CD4-positive, alpha-beta memory T cell (primary cell): ENCODE data around the gene OPTN. TPM values are rescaled to one million over a fixed set of nuclear protein-coding genes. Genes with fewer than 3 reads are reported as not detected.
"Not testable (repeated sequence)": the region's sequence is repeated elsewhere in the genome, so short reads cannot be mapped to it uniquely, and the experiment has no call there.

Experiments
- CTCF ChIA-PET: fragments of 350-600 bp; sonication (Branson Sonifier 250); formaldehyde crosslinking; loops from one replicate; lab custom pipeline; 2021; ENCODE audit warnings: inconsistent platforms; ENCODE audit not compliant: partially characterized antibody; lab: Charles Lee
- POLR2A ChIA-PET: fragments of 350-600 bp; sonication (Branson Sonifier 250); formaldehyde crosslinking; loops from one replicate; lab custom pipeline; 2021; ENCODE audit not compliant: partially characterized antibody; lab: Charles Lee
- DNase-seq, 5 donors: peaks; one replicate each; pipeline versions ENCODE4 v3.0.0 to v3.0.0-alpha.2; 2020 to 2022; ENCODE audit warnings: mixed read lengths in 1 of 5
- H3K27ac ChIP-seq: one replicate; pipeline ENCODE4 v1.7.0; 2013; ENCODE audit warnings: low read depth, low read length
- H3K27me3 ChIP-seq: 2 replicates; pipeline ENCODE4 v1.7.0; 2013; ENCODE audit warnings: mild to moderate bottlenecking, low read length, moderate library complexity; ENCODE audit not compliant: insufficient read depth
- H3K36me3 ChIP-seq: 2 replicates; pipeline ENCODE4 v1.7.0; 2013; ENCODE audit warnings: mild to moderate bottlenecking, low read length, moderate library complexity; ENCODE audit not compliant: insufficient read depth
- H3K4me1 ChIP-seq: 2 replicates; pipeline ENCODE4 v1.7.0; 2013; ENCODE audit warnings: mild to moderate bottlenecking, low read length, moderate library complexity; ENCODE audit not compliant: insufficient read depth
- H3K4me3 ChIP-seq, 2 donors: one replicate each; pipeline ENCODE4 v1.7.0; 2013; ENCODE audit warnings: low read length in 2 of 2, mild to moderate bottlenecking in 1 of 2
- H3K9me3 ChIP-seq, 2 donors: one replicate each; pipeline ENCODE4 v1.7.0; 2013; ENCODE audit warnings: low read length in 2 of 2, control low read depth in 1 of 2; ENCODE audit not compliant: control insufficient read depth in 1 of 2
- H3K27ac Mint-ChIP-seq, 7 donors: one replicate each; pipeline ENCODE4 v1.8.0; 2020 to 2021; ENCODE audit warnings: mixed read lengths in 7 of 7, mild to moderate bottlenecking in 6 of 7, inconsistent platforms in 3 of 7, moderate library complexity in 3 of 7
- H3K27me3 Mint-ChIP-seq, 2 donors: one replicate each; pipeline ENCODE4 v1.8.0; 2020 to 2021; ENCODE audit warnings: mixed read lengths in 2 of 2
- H3K36me3 Mint-ChIP-seq, 2 donors: one replicate each; pipeline ENCODE4 v1.8.0; 2020 to 2021; ENCODE audit warnings: mixed read lengths in 2 of 2, inconsistent platforms in 1 of 2, mild to moderate bottlenecking in 1 of 2
- H3K4me1 Mint-ChIP-seq, 4 donors: one replicate each; pipeline ENCODE4 v1.8.0; 2020 to 2021; ENCODE audit warnings: mixed read lengths in 4 of 4, mild to moderate bottlenecking in 1 of 4
- H3K4me3 Mint-ChIP-seq, 8 donors: one replicate each; pipeline ENCODE4 v1.8.0; 2020 to 2021; ENCODE audit warnings: mixed read lengths in 8 of 8, mild to moderate bottlenecking in 7 of 8, moderate library complexity in 6 of 8, inconsistent platforms in 3 of 8
- H3K9me3 Mint-ChIP-seq, 8 donors: one replicate each; pipeline ENCODE4 v1.8.0; 2020 to 2021; ENCODE audit warnings: mixed read lengths in 8 of 8, mild to moderate bottlenecking in 5 of 8, inconsistent platforms in 3 of 8, moderate library complexity in 1 of 8
- intact Hi-C: fragments of 100-400 bp; cut with micrococcal nuclease; formaldehyde crosslinking; loops from one replicate; pipeline ENCODE4 v1.15.1; 2023
- polyA plus RNA-seq, 2 donors: library from polyadenylated mRNA; unstranded; fragments of 300-500 nt; fragmentation: Illumina TruSeq; gene quantifications; one replicate each; pipeline ENCODE4 v1.2.3, GENCODE V29; 2021
- total RNA-seq, 2 experiments: library from RNA; stranded (reverse); gene quantifications; one replicate each; pipeline ENCODE4 v1.2.3, GENCODE V29; 2021

Gene OPTN
- total and polyA plus RNA-seq, 4 experiments from 2014 or later: 40.3 to 148 (median 124) TPM

DNA sequence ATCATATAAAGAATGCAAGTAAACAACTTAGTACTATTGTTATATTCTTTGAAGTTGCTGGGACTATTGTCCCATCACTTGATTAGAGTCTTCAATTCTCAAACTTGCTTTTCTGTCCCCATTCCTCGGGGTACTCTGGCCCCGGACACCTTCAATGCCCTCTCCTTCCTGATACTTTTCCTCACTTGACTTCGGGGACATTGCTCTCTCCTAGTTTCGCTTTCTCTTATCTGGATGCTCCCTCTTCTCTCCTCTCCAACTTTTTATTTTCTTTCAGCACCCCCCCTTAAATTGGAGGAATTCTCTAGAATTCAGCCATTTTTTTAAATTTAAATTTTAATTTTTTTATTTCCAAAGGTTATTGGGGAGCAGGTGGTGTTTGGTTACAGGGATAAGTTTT lies 10.6 kb upstream of the OPTN start:
- H3K4me1 Mint-ChIP-seq: peaks cover 0 to 3% (median 0%) of the 10 kb centered on the region in 4 donors
- H3K9me3 Mint-ChIP-seq: peaks cover 0 to 16% (median 10%) of the 10 kb centered on the region in 8 donors
- intact Hi-C loops: no loop called here
- Histone ChIP-seq H3K27me3 (no peaks in the 10 kb centered on the region), H3K36me3 (no peaks in the 10 kb centered on the region), H3K4me1 (no peaks in the 10 kb centered on the region), H3K4me3 (no peak overlapping the region), H3K27ac (no peak overlapping the region), H3K9me3 (peaks cover 0 to 7% of the 10 kb centered on the region in 2 donors)
- H3K27me3 Mint-ChIP-seq: peaks cover 6 to 7% of the 10 kb centered on the region in 2 donors
- peak overlapping the region in 1 of 8 donors; percentile 31 for H3K4me3 Mint-ChIP-seq
- peaks cover 3 to 7% of the 10 kb centered on the region in 2 donors for H3K36me3 Mint-ChIP-seq
- H3K27ac Mint-ChIP-seq: no peak overlapping the region
- ChIA-PET POLR2A (no interaction called here), CTCF (interaction anchor here (2.0 kb wide), 1 partner anchor 10 kb away, joined by 5 read pairs; the partner anchor contains the start of gene OPTN)
- DNase-seq: no peak

GRCh38 chr10:13090289-13090688 lies 9.7 kb upstream of the OPTN start:
- CTCF ChIA-PET: no interaction called here
- intact Hi-C loops: no loop called here
- DNase-seq: no peak
- Mint-ChIP-seq H3K27ac (no peak overlapping the region), H3K4me1 (peaks cover 0 to 3% (median 0%) of the 10 kb centered on the region in 4 donors), H3K4me3 (no peak overlapping the region), H3K9me3 (peaks cover 0 to 9% (median 3%) of the 10 kb centered on the region in 8 donors), H3K36me3 (peaks cover 0 to 4% of the 10 kb centered on the region in 2 donors), H3K27me3 (peaks cover 6 to 7% of the 10 kb centered on the region in 2 donors)
- POLR2A ChIA-PET: no interaction called here
- H3K36me3 ChIP-seq: no peaks in the 10 kb centered on the region
- no peak overlapping the region for H3K27ac ChIP-seq
- peaks cover 0 to under 1% of the 10 kb centered on the region in 2 donors for H3K9me3 ChIP-seq
- no peaks in the 10 kb centered on the region for H3K27me3 ChIP-seq
- H3K4me3 ChIP-seq: no peak overlapping the region
- H3K4me1 ChIP-seq: no peaks in the 10 kb centered on the region

GRCh38 chr10:13091801-13092200 lies 8.2 kb upstream of the OPTN start:
- DNase-seq: no peak
- intact Hi-C loops: no loop called here
- Mint-ChIP-seq H3K27ac (no peak overlapping the region), H3K4me3 (no peak overlapping the region), H3K9me3 (peaks cover 0 to 9% (median 0%) of the 10 kb centered on the region in 8 donors), H3K27me3 (peaks cover 6 to 7% of the 10 kb centered on the region in 2 donors), H3K36me3 (peaks cover 0 to 4% of the 10 kb centered on the region in 2 donors), H3K4me1 (peaks cover 2 to 5% (median 3%) of the 10 kb centered on the region in 4 donors)
- H3K4me1 ChIP-seq: peaks cover 2% of the 10 kb centered on the region
- POLR2A ChIA-PET: no interaction called here
- no peak overlapping the region for H3K4me3 ChIP-seq
- H3K27ac ChIP-seq: no peak overlapping the region
- CTCF ChIA-PET: interaction anchor here (1.4 kb wide), 1 partner anchor 17 kb away, joined by 4 read pairs; no protein-coding TSS in a partner anchor
- no peaks in the 10 kb centered on the region for H3K9me3 ChIP-seq
- no peaks in the 10 kb centered on the region for H3K36me3 ChIP-seq
- no peaks in the 10 kb centered on the region for H3K27me3 ChIP-seq

GRCh38 chr10:13092291-13093102 lies 7.5 kb upstream of the OPTN start:
- Mint-ChIP-seq H3K36me3 (peaks cover 0 to 4% of the 10 kb centered on the region in 2 donors), H3K27ac (no peak overlapping the region), H3K27me3 (peaks cover 6 to 7% of the 10 kb centered on the region in 2 donors), H3K4me1 (peaks cover 7 to 9% (median 8%) of the 10 kb centered on the region in 4 donors), H3K4me3 (no peak overlapping the region), H3K9me3 (peaks cover 0 to 9% (median 0%) of the 10 kb centered on the region in 8 donors)
- no peaks in the 10 kb centered on the region for H3K27me3 ChIP-seq
- ChIA-PET POLR2A (no interaction called here), CTCF (interaction anchor here (1.4 to 1.5 kb wide), 2 partner anchors 16 to 18 kb away, joined by 4 read pairs; no protein-coding TSS in a partner anchor)
- intact Hi-C loops: no loop called here
- no peak overlapping the region for H3K27ac ChIP-seq
- H3K4me1 ChIP-seq: peaks cover 7% of the 10 kb centered on the region
- no peaks in the 10 kb centered on the region for H3K9me3 ChIP-seq
- no peaks in the 10 kb centered on the region for H3K36me3 ChIP-seq
- no peak for DNase-seq
- no peak overlapping the region for H3K4me3 ChIP-seq

- POLR2A ChIA-PET, H3K9me3 ChIP-seq, H3K9me3 Mint-ChIP-seq, H3K27ac Mint-ChIP-seq, H3K36me3 ChIP-seq, H3K27me3 ChIP-seq, intact Hi-C loops, DNase-seq, H3K4me3 ChIP-seq, H3K27me3 Mint-ChIP-seq, H3K27ac ChIP-seq, H3K4me3 Mint-ChIP-seq, H3K36me3 Mint-ChIP-seq: not testable (repeated sequence)
- peaks cover 7 to 17% (median 11%) of the 10 kb centered on the region in 4 donors for H3K4me1 Mint-ChIP-seq
- peaks cover 10% of the 10 kb centered on the region for H3K4me1 ChIP-seq
- CTCF ChIA-PET: interaction anchor here (1.5 kb wide), 1 partner anchor 14 kb away, joined by 4 read pairs; no protein-coding TSS in a partner anchor
Observed at GRCh38 chr10:13094082-13094481, 5.9 kb upstream of the OPTN start.

DNA sequence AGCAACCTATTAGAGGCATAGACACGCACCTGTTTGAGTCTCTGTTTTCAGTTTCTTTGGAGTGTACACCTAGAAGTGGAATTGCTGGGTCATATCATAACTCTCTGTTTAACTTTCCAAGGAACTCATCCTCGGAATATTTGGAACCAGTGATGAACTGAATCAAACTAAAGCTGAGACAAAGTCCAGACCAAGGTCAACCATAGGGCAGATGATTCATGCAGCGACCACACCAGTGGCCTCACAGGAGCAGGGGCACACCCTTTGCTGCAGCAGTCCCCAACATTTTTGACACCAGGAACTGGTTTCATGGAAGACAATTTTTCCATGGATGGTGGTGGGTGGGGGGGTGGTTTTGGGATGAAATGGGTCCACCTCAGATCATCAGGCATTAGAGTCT lies 4.9 kb upstream of the OPTN start:
- intact Hi-C loops: loop anchor here (5.0 kb wide), 2 partner anchors 438 to 883 kb away; no protein-coding TSS in a partner anchor
- no peak for DNase-seq
- Mint-ChIP-seq H3K27me3 (peaks cover 3 to 4% of the 10 kb centered on the region in 2 donors), H3K4me3 (no peak overlapping the region), H3K4me1 (peaks cover 9 to 22% (median 16%) of the 10 kb centered on the region in 4 donors), H3K9me3 (peaks cover 0 to 9% (median 0%) of the 10 kb centered on the region in 8 donors), H3K36me3 (peaks cover 4 to 5% of the 10 kb centered on the region in 2 donors), H3K27ac (peak overlapping the region in 1 of 7 donors; percentile 49)
- Histone ChIP-seq H3K27me3 (no peaks in the 10 kb centered on the region), H3K4me1 (peaks cover 15% of the 10 kb centered on the region), H3K27ac (no peak overlapping the region), H3K9me3 (no peaks in the 10 kb centered on the region), H3K36me3 (no peaks in the 10 kb centered on the region), H3K4me3 (no peak overlapping the region)
- POLR2A ChIA-PET: no interaction called here
- CTCF ChIA-PET: no interaction called here

DNA sequence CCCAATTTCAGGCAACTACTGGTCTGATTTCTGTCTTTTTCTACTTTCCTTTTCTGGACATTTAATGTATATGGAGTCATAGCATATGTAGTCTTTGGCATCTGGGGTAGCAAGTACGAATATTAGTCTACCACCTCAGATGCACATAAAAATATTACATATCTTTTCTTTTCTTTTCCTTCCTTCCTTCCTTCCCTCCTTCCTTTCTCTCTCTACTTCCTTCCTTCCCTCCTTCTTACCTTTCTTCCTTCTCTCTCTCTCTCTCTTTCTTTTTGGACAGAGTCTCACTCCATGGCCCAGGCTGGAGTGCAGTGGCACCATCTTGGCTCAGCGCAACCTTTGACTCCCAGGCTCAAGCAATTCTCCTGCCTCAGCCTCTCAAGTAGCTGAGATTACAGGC lies 4.0 kb upstream of the OPTN start:
- H3K27me3 Mint-ChIP-seq: peaks cover 1 to 4% of the 10 kb centered on the region in 2 donors
- Histone ChIP-seq H3K27ac (no peak overlapping the region), H3K4me1 (peaks cover 17% of the 10 kb centered on the region), H3K9me3 (no peaks in the 10 kb centered on the region), H3K4me3 (no peak overlapping the region), H3K27me3 (no peaks in the 10 kb centered on the region), H3K36me3 (no peaks in the 10 kb centered on the region)
- CTCF ChIA-PET: interaction anchor here (1.4 kb wide), 1 partner anchor 206 kb away, joined by 3 read pairs; no protein-coding TSS in a partner anchor
- DNase-seq: no peak
- H3K27ac Mint-ChIP-seq: peak overlapping the region in 2 of 7 donors; percentile 12 to 62
- POLR2A ChIA-PET: no interaction called here
- peaks cover 0 to 7% (median 0%) of the 10 kb centered on the region in 8 donors for H3K9me3 Mint-ChIP-seq
- H3K36me3 Mint-ChIP-seq: peaks cover 8 to 9% of the 10 kb centered on the region in 2 donors
- intact Hi-C loops: loop anchor here (5.0 kb wide), 2 partner anchors 439 to 884 kb away; no protein-coding TSS in a partner anchor
- no peak overlapping the region for H3K4me3 Mint-ChIP-seq
- peaks cover 13 to 27% (median 21%) of the 10 kb centered on the region in 4 donors for H3K4me1 Mint-ChIP-seq
